HL-60 (cell line): Measurements from ENCODE around the gene NOP16.

Experiments used
- GABPA ChIP-seq: IDR thresholded peaks from 2 replicates; pipeline ENCODE4 v1.6.1; 2012; ENCODE audit warnings: low read depth
- TF ChIP-seq, protein P1 (sequence below): IDR thresholded peaks from one replicate; pipeline ENCODE4 v1.5.1; 2011; ENCODE audit warnings: low read length, control low read depth, inconsistent platforms; ENCODE audit not compliant: insufficient read depth

DNA sequence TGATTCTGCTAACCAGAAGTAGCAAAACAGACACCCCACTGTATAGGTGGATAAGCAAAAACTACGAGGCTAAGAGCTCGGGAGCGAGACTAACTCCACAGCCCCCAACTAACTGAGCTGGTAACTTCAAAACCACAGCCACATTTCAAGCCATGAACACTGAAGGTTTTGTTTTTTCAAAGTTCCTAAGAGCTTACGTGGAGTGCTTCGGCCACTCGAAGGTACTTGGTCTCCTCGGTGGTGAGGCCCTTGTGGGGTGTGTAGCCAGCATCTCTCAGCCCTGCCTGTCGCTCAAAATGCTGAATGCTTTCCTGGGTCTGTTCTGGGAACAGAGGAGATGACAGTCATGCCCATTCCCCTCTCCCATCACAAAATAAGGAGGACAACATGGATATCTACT is 38.0 kb downstream of the NOP16 start:
- TF ChIP-seq, protein P1, sequence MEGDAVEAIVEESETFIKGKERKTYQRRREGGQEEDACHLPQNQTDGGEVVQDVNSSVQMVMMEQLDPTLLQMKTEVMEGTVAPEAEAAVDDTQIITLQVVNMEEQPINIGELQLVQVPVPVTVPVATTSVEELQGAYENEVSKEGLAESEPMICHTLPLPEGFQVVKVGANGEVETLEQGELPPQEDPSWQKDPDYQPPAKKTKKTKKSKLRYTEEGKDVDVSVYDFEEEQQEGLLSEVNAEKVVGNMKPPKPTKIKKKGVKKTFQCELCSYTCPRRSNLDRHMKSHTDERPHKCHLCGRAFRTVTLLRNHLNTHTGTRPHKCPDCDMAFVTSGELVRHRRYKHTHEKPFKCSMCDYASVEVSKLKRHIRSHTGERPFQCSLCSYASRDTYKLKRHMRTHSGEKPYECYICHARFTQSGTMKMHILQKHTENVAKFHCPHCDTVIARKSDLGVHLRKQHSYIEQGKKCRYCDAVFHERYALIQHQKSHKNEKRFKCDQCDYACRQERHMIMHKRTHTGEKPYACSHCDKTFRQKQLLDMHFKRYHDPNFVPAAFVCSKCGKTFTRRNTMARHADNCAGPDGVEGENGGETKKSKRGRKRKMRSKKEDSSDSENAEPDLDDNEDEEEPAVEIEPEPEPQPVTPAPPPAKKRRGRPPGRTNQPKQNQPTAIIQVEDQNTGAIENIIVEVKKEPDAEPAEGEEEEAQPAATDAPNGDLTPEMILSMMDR: no peak
- no peak for TF ChIP-seq GABPA
